ENCODE data around the gene SFPQ.
"Not testable (repeated sequence)": the region's sequence is repeated elsewhere in the genome, so short reads cannot be mapped to it uniquely, and the experiment has no call there.

Gene SFPQ, protein sequence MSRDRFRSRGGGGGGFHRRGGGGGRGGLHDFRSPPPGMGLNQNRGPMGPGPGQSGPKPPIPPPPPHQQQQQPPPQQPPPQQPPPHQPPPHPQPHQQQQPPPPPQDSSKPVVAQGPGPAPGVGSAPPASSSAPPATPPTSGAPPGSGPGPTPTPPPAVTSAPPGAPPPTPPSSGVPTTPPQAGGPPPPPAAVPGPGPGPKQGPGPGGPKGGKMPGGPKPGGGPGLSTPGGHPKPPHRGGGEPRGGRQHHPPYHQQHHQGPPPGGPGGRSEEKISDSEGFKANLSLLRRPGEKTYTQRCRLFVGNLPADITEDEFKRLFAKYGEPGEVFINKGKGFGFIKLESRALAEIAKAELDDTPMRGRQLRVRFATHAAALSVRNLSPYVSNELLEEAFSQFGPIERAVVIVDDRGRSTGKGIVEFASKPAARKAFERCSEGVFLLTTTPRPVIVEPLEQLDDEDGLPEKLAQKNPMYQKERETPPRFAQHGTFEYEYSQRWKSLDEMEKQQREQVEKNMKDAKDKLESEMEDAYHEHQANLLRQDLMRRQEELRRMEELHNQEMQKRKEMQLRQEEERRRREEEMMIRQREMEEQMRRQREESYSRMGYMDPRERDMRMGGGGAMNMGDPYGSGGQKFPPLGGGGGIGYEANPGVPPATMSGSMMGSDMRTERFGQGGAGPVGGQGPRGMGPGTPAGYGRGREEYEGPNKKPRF

GRCh38 chr1:35192853-35193664 is at the start of gene SFPQ:
Gene SFPQ (minus strand): TSS chr1:35193145. CDS start chr1:35193049, 96 bp downstream.
- DNase-seq, result peak; percentile 96

DNA sequence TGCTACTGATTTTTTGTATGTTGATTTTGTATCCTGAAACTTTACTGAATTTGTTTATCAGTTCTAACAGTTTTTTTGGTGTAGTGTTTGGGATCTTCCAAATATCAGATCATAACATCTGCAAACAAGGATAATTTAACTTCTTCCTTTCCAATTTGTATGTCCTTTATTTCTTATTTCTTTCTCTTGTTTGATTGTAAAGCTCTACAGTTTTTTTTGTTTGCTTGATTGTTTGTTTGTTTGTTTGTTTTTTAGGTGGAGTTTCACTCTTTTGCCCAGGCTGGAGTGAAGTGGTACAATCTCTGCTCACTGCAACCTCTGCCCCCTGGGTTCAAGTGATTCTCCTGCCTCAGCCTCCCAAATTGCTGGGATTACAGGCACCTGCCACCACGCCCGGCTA is 43.8 kb upstream of the SFPQ start:
- DNase-seq, result not testable (repeated sequence)

DNA sequence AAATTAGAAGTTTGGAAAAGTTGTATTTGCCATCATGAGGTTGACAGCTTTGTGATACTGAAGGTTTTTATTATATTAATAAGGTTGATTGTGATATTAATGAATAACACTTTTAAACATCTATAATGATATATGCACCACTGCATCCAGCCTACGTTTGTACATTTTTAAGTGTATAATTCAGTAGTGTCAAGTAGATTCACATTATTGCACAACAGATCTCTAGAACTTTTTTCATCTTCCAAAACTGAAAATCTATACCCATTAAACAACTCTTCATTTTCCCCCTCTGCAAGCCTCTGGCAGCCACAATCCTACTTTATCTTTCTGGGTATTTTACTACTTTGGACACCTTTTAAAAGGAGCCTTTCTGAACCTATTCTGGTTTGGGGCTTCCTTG is 38.3 kb upstream of the SFPQ start:
- no peak for DNase-seq

DNA sequence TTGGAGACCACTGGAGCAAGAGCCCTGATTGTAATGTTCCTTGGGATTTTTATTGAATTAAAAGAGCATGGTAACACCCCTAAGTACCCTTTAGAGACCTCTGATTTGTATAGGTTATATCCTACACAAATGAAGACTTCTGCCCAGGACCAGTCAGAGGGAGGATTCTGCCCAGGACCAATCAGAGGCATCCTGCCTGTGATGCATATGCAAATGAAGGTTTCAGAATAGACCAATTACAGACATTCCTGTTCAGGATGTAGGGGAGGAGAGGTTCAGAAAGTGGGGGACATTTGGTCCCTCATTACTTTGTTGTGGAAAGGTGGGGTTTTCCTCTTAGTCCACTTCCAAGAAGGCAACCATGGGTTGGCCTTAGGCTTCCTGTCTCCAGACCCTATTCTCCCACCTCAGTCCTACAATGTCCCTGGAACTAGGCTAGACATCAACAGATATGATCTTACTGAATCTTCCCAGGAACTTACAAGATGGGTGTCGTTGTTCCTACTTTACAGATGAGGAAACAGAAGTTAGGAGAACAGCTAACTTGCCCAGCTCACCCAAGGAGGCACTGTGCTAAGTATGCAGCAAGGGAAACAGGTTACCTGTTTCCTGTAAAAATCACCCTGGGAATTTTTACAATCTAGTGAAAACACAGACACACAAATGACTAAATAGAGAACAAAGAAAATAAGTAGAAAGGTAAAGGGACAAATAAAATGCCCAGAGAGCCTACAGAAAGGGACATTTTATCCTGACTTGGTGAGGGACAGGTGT is 36.8 kb upstream of the SFPQ start:
- no peak for DNase-seq

DNA sequence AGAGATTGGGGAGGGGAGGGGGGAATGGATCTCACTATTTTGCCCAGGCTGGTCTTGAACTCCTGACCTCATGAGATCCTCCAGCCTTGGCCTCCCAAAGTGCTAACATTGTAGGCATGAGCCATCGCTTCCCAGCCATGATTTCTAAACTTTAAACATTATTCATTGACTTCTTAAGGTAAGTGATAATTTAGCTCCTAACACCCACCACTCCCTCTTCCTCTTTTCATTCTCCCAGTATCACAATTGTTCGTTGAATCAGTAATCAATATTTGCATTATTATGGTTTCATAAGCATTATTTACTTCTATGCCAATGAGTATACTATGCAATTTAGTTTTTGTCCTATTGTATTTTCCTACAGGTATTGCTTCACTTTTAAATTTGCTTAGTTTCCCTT is 33.6 kb upstream of the SFPQ start:
- DNase-seq, result no peak

GRCh38 chr1:35223084-35223630 is 30.2 kb upstream of the SFPQ start:
- no peak for DNase-seq

DNA sequence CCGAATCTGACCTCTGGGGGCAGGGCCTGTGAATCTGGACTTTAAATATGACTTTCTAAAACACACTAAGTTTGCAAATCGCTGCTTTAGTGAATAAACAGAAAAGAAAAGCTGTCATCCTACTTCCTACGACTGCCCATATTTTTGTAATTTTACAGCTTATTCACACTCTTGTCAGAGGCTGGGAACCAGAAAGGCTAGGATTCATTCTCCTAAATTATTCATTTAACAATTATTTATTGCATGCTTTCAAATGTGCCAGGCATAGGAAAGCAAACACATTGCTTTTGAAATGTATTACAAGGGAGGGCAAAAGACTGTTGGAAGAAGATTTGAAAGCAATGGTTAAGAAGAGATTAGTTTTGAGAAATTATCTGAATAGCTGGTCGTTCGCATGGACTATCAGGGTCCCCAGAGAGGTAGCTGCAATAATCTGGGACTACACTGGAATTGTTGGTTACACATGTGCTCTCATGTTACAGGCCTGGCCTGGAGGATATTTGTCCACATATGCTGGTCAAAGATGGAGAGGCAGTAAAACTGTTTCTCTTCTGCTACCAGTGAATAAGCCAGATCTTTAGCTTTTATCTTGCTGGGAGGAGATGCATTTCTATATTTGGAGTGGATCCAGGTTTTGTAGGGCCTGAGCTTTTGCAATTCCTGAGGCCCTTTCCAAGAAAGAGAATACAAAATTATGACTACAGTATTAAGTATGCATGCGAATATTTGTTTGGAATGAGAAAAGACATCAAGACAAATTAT is 29.6 kb upstream of the SFPQ start:
- DNase-seq, result no peak

DNA sequence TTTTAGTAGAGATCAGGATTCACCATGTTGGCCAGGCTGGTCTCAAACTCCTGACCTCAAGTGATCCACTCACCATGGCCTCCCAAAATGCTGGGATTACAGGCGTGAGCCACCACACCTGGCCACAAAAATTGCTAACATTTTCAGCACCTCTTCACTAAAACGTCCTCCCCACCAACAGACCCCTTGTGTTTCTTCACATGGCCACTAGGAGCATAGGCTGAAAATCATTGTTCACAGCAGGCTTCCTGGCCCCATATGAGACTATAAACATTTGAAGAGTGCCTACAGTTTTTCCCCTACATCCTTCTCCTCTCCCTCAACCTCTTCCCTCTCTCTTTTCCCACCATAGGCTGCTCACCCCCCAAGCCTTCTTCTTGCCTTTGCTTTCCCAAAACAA is 28.0 kb upstream of the SFPQ start:
- no peak for DNase-seq

- DNase-seq, result no peak
Measured at GRCh38 chr1:35215346-35215745, 22.4 kb upstream of the SFPQ start.

- no peak for DNase-seq
Measured at GRCh38 chr1:35211120-35211414, 18.1 kb upstream of the SFPQ start.

DNA sequence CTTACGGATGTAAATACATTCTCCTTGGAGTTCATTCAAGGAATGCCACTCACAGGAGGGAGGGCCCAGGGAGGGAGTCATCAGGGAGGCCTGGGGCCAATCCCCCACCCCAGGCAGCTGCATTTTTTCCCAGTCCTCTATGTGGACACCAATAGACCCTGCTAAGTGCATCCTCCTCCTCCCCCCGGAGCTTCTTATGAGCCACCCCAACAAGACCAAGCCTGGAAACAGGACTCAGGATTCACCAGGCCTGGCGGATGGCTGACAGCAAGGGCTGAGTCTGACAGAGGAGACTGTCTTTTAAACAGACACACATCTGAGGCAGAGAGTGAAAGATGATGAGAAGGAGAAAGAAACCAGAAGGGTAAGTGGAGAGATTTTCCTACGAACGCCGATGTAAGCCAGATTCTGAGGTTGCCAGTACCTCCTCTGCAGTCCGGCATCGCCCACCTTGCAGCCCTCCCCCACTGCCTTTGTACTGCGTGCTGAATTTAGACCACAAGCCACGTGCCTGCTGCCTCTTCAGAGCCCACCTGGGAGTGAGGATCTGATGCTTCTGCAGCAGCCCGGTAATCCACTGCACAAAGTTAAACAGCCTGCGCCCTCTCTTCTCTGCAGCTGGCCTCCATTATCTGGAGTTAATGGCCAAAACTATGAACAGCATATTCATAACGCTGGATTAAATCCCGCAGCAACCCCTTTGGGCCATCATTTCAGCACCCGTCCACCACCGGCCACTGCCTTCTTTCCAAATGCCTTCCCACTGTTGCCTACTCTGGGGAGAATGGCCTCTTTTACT is 17.6 kb upstream of the SFPQ start:
- DNase-seq, result no peak

GRCh38 chr1:35203295-35203694 is 10.3 kb upstream of the SFPQ start:
- DNase-seq, result no peak

DNA sequence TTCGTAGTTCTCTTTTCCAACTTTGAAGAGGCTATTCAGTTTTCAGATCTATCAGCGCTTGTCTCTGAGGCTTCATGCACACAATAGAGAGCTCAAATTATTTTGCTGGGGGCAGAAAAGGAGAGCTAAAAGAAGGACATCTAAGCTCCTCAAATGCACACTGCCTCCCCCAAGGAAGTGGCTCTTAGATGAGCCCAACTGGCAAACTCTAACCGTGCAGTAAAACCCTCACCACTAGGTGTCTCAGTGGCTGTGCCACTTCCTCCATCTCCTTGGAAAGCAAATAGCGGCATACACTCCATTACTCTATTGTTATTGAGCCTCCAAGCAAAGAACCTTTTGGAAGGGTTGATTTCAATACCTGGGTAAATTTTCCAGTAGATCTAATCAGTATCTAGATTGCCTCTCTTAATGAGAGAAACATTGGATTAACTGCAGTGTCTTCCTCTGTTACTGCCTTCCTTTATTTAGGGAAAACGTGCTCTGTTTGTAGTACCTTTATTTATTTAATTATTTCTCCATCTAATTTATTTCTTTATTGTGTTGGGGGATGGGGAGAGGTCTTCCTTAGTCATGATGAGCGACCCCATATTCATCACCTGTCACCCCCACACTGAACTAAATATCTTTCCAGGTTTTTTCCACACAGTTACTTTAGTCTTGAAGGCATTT is 9.2 kb upstream of the SFPQ start:
- DNase-seq, result peak; percentile 52

DNA sequence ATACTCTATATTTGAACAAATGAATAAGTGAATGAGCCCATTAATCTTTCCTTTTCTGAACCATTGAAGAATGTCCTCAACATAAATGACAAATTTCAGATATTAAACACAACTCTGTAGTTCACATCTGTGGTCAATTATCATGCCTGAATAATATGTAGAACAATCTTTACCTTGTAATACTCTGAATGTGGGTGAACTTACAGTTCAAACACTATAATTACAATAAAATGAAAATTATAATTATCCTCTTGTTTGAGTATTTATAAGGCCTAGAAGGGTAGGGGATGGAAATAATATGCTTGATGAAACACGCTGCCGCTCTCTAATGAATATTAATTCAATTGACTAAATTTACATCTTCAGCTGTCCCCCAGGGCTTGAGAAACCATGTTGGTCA is 8.7 kb upstream of the SFPQ start:
- no peak for DNase-seq

- peak; percentile 88 for DNase-seq
Measured at GRCh38 chr1:35192056-35192852, 691 bp downstream of the SFPQ start.

- DNase-seq, result no peak
Measured at GRCh38 chr1:35191429-35192055, 1.4 kb downstream of the SFPQ start.

DNA sequence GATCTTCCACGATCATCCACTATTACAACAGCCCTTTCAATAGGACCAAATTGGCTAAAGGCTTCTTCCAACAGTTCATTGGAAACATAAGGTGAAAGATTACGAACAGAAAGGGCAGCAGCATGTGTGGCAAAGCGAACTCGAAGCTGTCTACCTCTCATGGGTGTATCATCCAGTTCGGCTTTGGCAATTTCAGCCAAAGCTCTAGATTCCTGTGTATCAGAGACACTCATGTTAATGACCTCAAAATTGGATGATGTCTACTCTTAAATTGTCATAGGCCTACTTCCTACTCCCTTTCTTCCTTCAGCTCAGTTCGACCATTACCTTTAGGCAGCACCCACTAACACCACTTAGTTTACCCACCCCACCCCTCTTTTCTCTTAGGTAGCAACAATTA is 2.2 kb downstream of the SFPQ start:
- no peak for DNase-seq

- no peak for DNase-seq
Measured at GRCh38 chr1:35188578-35189392, 4.2 kb downstream of the SFPQ start.

Measured in stimulated activated naive CD4-positive, alpha-beta T cell treated with Interleukin-2 at 50 U/mL for 16 hours (primary cell).